K562 (cell line): Measurements from ENCODE around the gene COL4A2. TPM values are rescaled to one million over a fixed set of nuclear protein-coding genes. Genes with fewer than 3 reads are reported as not detected.

Source experiments
- ATAC-seq: fragments of 200-7000 bp; cut with Tn5 transposase; 3 replicates; pipeline ENCODE4 v1.9.1; 2020; ENCODE audit warnings: moderate library complexity
- BruUV-seq: library from RNA; stranded (reverse); fragments of 400-500 nt; replicated peaks from 2 replicates; lab custom pipeline; 2021; lab: Mats Ljungman, UMichigan
- CTCF ChIA-PET: fragments of 300-600 bp; formaldehyde crosslinking; extraction: SDS; loops from one replicate; lab custom pipeline; 2021; ENCODE audit warnings: low intra/inter-chr PET ratio; lab: Yijun Ruan, JAX
- POLR2A ChIA-PET: fragments of 300-600, 350-650 bp; sonication (Branson Sonifier 250); formaldehyde crosslinking; extraction: SDS; loops from one replicate; lab custom pipeline; 2021; ENCODE audit warnings: antibody characterized with exemption, inconsistent platforms; lab: Yijun Ruan, JAX
- DNase-seq, 4 experiments: peaks; one replicate each; pipeline versions ENCODE4 v3.0.0 to v3.0.0-alpha.2; 2011 to 2018; ENCODE audit warnings: low spot score in 3 of 4, mixed read lengths in 3 of 4; ENCODE audit errors: extremely low read depth in 1 of 4
- FAIRE-seq: peaks from 2 replicates; lab custom pipeline; 2011; peaks lifted over from hg19 to GRCh38; lab: Jason Lieb, UNC
- H2AFZ ChIP-seq: 2 replicates; pipeline ENCODE4 v1.6.0; 2011; ENCODE audit warnings: low read depth, low read length, control low read depth, inconsistent platforms
- H3K27ac ChIP-seq: fragments of 200-600 bp; 3 replicates; pipeline ENCODE4 v1.8.0; 2011; ENCODE audit warnings: low read depth, mild to moderate bottlenecking, control low read depth, inconsistent platforms, low read length, moderate library complexity, mixed read lengths; ENCODE audit errors: extremely low read depth
- H3K27me3 ChIP-seq, 2 experiments: fragments of 300-600 bp in 1 of 2; 2 replicates in 1 of 2; 3 replicates in 1 of 2; pipeline versions ENCODE4 v1.6.0 to v1.8.0; 2011; ENCODE audit warnings: inconsistent platforms in 2 of 2, low read length in 2 of 2, mild to moderate bottlenecking in 1 of 2, mixed read lengths in 1 of 2, moderate library complexity in 1 of 2; ENCODE audit not compliant: control insufficient read depth in 2 of 2, insufficient read depth in 2 of 2
- H3K36me3 ChIP-seq: fragments of 300-600 bp; 3 replicates; pipeline ENCODE4 v1.8.0; 2011; ENCODE audit warnings: mild to moderate bottlenecking, low read length, inconsistent platforms; ENCODE audit not compliant: control insufficient read depth, insufficient read depth
- H3K4me1 ChIP-seq, 2 experiments: fragments of 200-600 bp in 1 of 2; replicated peaks in 1 of 2; 2 replicates in 1 of 2; 3 replicates in 1 of 2; pipeline versions ENCODE4 v1.5.1 to v1.8.0; 2011; ENCODE audit warnings: inconsistent platforms in 2 of 2, low read length in 2 of 2, mild to moderate bottlenecking in 1 of 2, mixed read lengths in 1 of 2, moderate library complexity in 1 of 2; ENCODE audit not compliant: control insufficient read depth in 2 of 2, insufficient read depth in 2 of 2
- H3K4me2 ChIP-seq: 2 replicates; pipeline ENCODE4 v1.6.1; 2011; ENCODE audit warnings: low read length, control low read depth, inconsistent platforms, mixed read lengths; ENCODE audit not compliant: insufficient read depth
- H3K4me3 ChIP-seq: fragments of 200-600 bp; sonication (generic), shearing (Covaris generic); 2 replicates; pipeline ENCODE4 v1.5.1; 2016; ENCODE audit warnings: control low read depth, inconsistent platforms
- H3K79me2 ChIP-seq: fragments of 200-600 bp; 3 replicates; pipeline ENCODE4 v1.8.0; 2011; ENCODE audit warnings: low read length, inconsistent platforms; ENCODE audit not compliant: control insufficient read depth, insufficient read depth
- H3K9ac ChIP-seq, 2 experiments: 2 replicates each; pipeline versions ENCODE4 v1.6.0 to v1.6.1; 2011; ENCODE audit warnings: low read depth in 2 of 2, low read length in 2 of 2, control low read depth in 1 of 2, inconsistent platforms in 1 of 2, mild to moderate bottlenecking in 1 of 2, mixed read lengths in 1 of 2; ENCODE audit not compliant: insufficient read depth in 1 of 2
- H3K9me1 ChIP-seq: one replicate; pipeline ENCODE4 v1.6.0; 2011; ENCODE audit warnings: inconsistent platforms, mild to moderate bottlenecking, low read length, moderate library complexity; ENCODE audit not compliant: control insufficient read depth, insufficient read depth
- H3K9me3 ChIP-seq: replicated peaks from 2 replicates; pipeline ENCODE4 v1.5.1; 2011; ENCODE audit warnings: low read depth, low read length, inconsistent platforms; ENCODE audit not compliant: control insufficient read depth, insufficient read depth
- H4K20me1 ChIP-seq: replicated peaks from 2 replicates; pipeline ENCODE4 v1.6.1; 2011; ENCODE audit warnings: low read length, inconsistent platforms, mixed read lengths; ENCODE audit not compliant: control insufficient read depth, insufficient read depth
- HDAC8 ChIP-seq: fragments of 450-650 bp; IDR thresholded peaks from 2 replicates; pipeline ENCODE4 v1.6.1; 2016; ENCODE audit warnings: mild to moderate bottlenecking, missing genetic modification characterization, moderate library complexity, missing compliant biosample characterization
- PYGO2 ChIP-seq: fragments of 450-650 bp; IDR thresholded peaks from 2 replicates; pipeline ENCODE4 v1.6.1; 2016; ENCODE audit warnings: mild to moderate bottlenecking, missing genetic modification characterization, moderate library complexity, missing compliant biosample characterization
- RFX7 ChIP-seq: fragments of 250-450 bp; sonication (Bioruptor Pico); IDR thresholded peaks from 2 replicates; pipeline ENCODE4 v1.5.1; 2021; ENCODE audit warnings: mild to moderate bottlenecking
- SNIP1 ChIP-seq: fragments of 450-650 bp; IDR thresholded peaks from 2 replicates; pipeline ENCODE4 v1.7.1; 2017; ENCODE audit warnings: low read depth, mild to moderate bottlenecking
- ZBTB26 ChIP-seq: fragments of 450-650 bp; formaldehyde crosslinking; IDR thresholded peaks from 2 replicates; pipeline ENCODE4 v1.4.0; 2022; ENCODE audit warnings: missing genetic modification characterization
- ZFP1 ChIP-seq: fragments of 450-650 bp; formaldehyde crosslinking; IDR thresholded peaks from 2 replicates; pipeline ENCODE4 v1.4.0; 2020; ENCODE audit warnings: mild to moderate bottlenecking, mixed read lengths
- ZNF3 ChIP-seq: fragments of 250-450 bp; sonication (Bioruptor Pico); IDR thresholded peaks from 2 replicates; pipeline ENCODE4 v1.5.0; 2021; ENCODE audit warnings: mild to moderate bottlenecking, moderate library complexity
- ZNF445 ChIP-seq: fragments of 250-450 bp; sonication (Bioruptor Pico); IDR thresholded peaks from 2 replicates; pipeline ENCODE4 v1.4.0; 2020; ENCODE audit warnings: low read depth, mild to moderate bottlenecking, moderate library complexity
- ZNF518B ChIP-seq: fragments of 250-450 bp; sonication (Bioruptor Pico); IDR thresholded peaks from 2 replicates; pipeline ENCODE4 v1.5.0; 2021; ENCODE audit warnings: mild to moderate bottlenecking, moderate library complexity
- WGBS: fragments of 100-300 bp; shearing (Covaris generic); methylation state at CpG from one replicate; pipeline ENCODE4 v1.1.6; 2016; ENCODE audit warnings: low coverage, mixed read lengths; ENCODE audit not compliant: insufficient coverage; ENCODE audit errors: missing lambda C conversion rate; 5-methylcytosine and 5-hydroxymethylcytosine counted together
- in situ Hi-C: fragments of 300-500 bp; cut with MboI; formaldehyde crosslinking; loops from 4 replicates; pipeline ENCODE4 v1.15.0; 2018; ENCODE audit warnings: inconsistent platforms, mixed read lengths
- intact Hi-C: fragments of 100-400 bp; cut with micrococcal nuclease; formaldehyde crosslinking; loops from 2 replicates; pipeline ENCODE4 v1.14.2; 2022
- polyA plus RNA-seq, 8 experiments: library from polyadenylated mRNA; depleted of rRNA in 4 of 8; stranded (reverse) in 5 of 8; unstranded in 3 of 8; fragments of >200 nt; fragmentation: Nextera tagmentation in 2 of 8; fragmentation: Illumina TruSeq in 1 of 8; extraction: Ambion mirVana in 2 of 8; extraction: Trizol in 1 of 8; gene quantifications; 2 replicates each; pipeline versions ENCODE4 v1.2.1 to v1.2.3, GENCODE V29; 2011 to 2014; ENCODE audit warnings: inconsistent platforms in 1 of 8, missing spikeins in 1 of 8
- total RNA-seq, 7 experiments: library from RNA; depleted of rRNA in 6 of 7; stranded (reverse); fragments of >200 nt in 6 of 7; fragmentation: Illumina TruSeq in 2 of 7; extraction: Trizol in 2 of 7; gene quantifications; 2 replicates each; pipeline versions ENCODE4 v1.2.1 to v1.2.3, GENCODE V29; 2011 to 2021; ENCODE audit warnings: low replicate concordance in 1 of 7

Gene COL4A2
- total and polyA plus RNA-seq, 9 of the 15 experiments (the other 6 are each of a cell fraction or from before 2014, with no cell fraction given) = 0.13 to 15.2 (median 8.1) TPM

- DNase-seq = no peak
- WGBS = 3% methylated on average over 9 of the region's 11 CpGs
- Histone ChIP-seq H3K79me2 (no peaks in the 10 kb centered on the region), H3K27me3 (peaks cover 0 to 11% of the 10 kb centered on the region in 2 experiments; a peak in 3 of 5 replicates), H3K4me2 (no peak overlapping the region), H3K4me3 (no peak overlapping the region), H2AFZ (no peak overlapping the region), H3K36me3 (no peaks in the 10 kb centered on the region), H3K4me1 (no peaks in the 10 kb centered on the region), H3K9me3 (no peaks in the 10 kb centered on the region), H3K9me1 (no peaks in the 10 kb centered on the region), H3K9ac (no peak overlapping the region), H4K20me1 (no peaks in the 10 kb centered on the region), H3K27ac (no peak overlapping the region)
- ChIA-PET CTCF (no interaction called here), POLR2A (interaction anchor here (1.2 kb wide), 1 partner anchor 41 kb away, joined by 3 read pairs; no protein-coding TSS in a partner anchor)
- FAIRE-seq = no peak
- BruUV-seq = no TSS peak
- in situ Hi-C loops (no loop called here), intact Hi-C loops (no loop called here)
- no peak for ATAC-seq
- TF ChIP-seq SNIP1 (no peak), PYGO2 (tag) (no peak), HDAC8 (tag) (no peak), RFX7 (no peak), ZFP1 (CRISPR knock-in tag) (no peak), ZNF518B (CRISPR knock-in tag) (no peak), ZBTB26 (no peak), ZNF3 (no peak), ZNF445 (CRISPR knock-in tag) (no peak)
These were observed 17.4 kb upstream of the COL4A2 start for GRCh38 chr13:110289661-110290060.
